Measurements from ENCODE around the gene PTGR3.

DNA sequence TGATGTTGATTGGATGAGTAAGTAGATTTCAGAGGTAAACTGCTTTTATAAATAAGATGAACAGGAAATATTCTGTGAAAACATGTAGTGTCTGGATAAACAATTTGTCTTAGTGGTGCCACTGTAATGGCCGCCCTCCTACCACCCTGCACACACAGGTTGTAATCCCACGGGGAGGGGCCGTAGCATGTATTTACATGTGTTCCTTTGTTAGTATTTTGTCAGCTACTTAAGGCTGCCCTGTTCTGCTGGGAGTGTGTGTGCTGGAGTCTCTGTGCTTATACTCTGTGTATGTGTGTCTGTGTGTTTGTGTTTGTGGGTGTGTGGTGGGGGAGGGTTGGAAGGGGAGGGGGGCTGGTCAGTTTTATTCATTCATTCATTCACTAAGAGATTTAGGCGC is 6.7 kb upstream of the PTGR3 start:
- TF ChIP-seq CTCF (conservative IDR thresholded peaks at IDR 0.05; ENCODE audit: low read length) (no peak), EZH2phosphoT487 (IDR thresholded peaks at IDR 0.05; ENCODE audit: borderline replicate concordance, low read depth, low read length) (no peak)

Data from OCI-LY7 (cell line).